ENCODE results near the gene CPVL.

DNA sequence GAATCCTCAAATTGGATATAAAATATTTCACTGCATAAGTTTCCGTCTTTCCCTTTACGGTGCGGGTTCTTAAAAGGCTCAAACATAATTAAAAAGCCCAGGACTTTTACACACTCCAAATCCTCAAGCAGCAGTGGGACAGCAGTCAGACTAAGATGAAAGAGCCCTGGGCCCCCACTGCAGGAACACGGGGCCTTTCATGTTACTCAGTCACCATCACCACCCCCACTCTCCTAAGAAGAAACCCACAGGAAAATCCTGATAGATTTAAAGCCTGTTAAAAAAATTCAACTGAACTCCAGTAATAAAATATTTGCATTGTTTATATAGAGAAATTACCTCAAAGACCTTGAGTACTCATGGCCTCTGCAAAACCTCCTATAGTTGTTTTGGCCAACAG lies 114.2 kb downstream of the CPVL start:
- TF ChIP-seq, protein P1, sequence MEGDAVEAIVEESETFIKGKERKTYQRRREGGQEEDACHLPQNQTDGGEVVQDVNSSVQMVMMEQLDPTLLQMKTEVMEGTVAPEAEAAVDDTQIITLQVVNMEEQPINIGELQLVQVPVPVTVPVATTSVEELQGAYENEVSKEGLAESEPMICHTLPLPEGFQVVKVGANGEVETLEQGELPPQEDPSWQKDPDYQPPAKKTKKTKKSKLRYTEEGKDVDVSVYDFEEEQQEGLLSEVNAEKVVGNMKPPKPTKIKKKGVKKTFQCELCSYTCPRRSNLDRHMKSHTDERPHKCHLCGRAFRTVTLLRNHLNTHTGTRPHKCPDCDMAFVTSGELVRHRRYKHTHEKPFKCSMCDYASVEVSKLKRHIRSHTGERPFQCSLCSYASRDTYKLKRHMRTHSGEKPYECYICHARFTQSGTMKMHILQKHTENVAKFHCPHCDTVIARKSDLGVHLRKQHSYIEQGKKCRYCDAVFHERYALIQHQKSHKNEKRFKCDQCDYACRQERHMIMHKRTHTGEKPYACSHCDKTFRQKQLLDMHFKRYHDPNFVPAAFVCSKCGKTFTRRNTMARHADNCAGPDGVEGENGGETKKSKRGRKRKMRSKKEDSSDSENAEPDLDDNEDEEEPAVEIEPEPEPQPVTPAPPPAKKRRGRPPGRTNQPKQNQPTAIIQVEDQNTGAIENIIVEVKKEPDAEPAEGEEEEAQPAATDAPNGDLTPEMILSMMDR (IDR thresholded peaks at IDR 0.05; ENCODE audit: low read depth, low read length, poor library complexity, severe bottlenecking) = no peak
- no peak for TF ChIP-seq EZH2phosphoT487 (IDR thresholded peaks at IDR 0.05; ENCODE audit: borderline replicate concordance, low read length)
